Measurements from ENCODE around the gene IER5. TPM values are rescaled to one million over a fixed set of nuclear protein-coding genes. Genes with fewer than 3 reads are reported as not detected.

The IER5 gene
- polyA plus RNA-seq, 1 of the 3 experiments (the other 2 are of a cell fraction), result 52.9 TPM

- TF ChIP-seq FOSL2 (IDR thresholded peaks at IDR 0.05; ENCODE audit: borderline replicate concordance, low read depth) (no peak), YY1 (IDR thresholded peaks at IDR 0.05; ENCODE audit: low read depth) (no peak), FOXM1 (IDR thresholded peaks at IDR 0.05; ENCODE audit: low read depth) (no peak), NFIC (IDR thresholded peaks at IDR 0.05; ENCODE audit: borderline replicate concordance) (no peak), JUND (IDR thresholded peaks at IDR 0.05) (no peak), TAF1 (IDR thresholded peaks at IDR 0.05; ENCODE audit: borderline replicate concordance, low read depth, low read length) (no peak), SMC3 (IDR thresholded peaks at IDR 0.05; ENCODE audit: low read depth, low read length) (no peak)
These were observed 45.0 kb downstream of the IER5 start (continued) for GRCh38 chr1:181133441-181133951.

DNA sequence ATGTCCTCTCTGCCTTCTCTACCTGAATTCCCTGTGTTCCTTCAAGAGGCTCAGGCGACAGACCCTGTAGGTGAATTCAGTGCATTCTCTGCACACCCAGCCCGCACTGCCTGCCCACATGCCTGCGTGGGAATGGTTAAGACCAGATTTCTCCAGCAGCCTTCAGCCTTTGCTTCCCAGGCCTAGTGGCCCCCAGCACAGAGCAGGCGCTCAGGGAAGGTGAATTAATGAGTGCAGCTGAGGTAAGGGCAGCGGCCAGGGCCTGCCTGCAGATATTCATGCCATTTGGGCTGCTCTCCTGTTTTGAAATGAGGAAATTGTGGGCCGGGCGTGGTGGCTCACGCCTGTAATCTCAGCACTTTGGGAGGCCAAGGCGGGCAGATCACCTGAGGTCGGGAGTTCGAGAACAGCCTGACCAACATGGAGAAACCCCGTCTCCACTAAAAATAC is 45.5 kb downstream of the IER5 start:
- no peaks in the 10 kb centered on the region for H4K20me1 ChIP-seq (ENCODE audit: insufficient read depth)
- H3K27me3 ChIP-seq (ENCODE audit: insufficient read depth), result no peaks in the 10 kb centered on the region
- 98% methylated on average over 10 of the region's 12 CpGs for WGBS (ENCODE audit: low lambda C conversion rate)
- no peak for DNase-seq
- H3K4me1 ChIP-seq (ENCODE audit: control insufficient read depth in 1 of 2, insufficient read depth in 2 of 2, low read depth in 1 of 2, low read length in 1 of 2), result peaks cover 21 to 30% of the 10 kb centered on the region in 2 experiments
- no peaks in the 10 kb centered on the region for H3K9me2 ChIP-seq
- no peaks in the 10 kb centered on the region for H3K9me3 ChIP-seq
- H3K79me2 ChIP-seq (ENCODE audit: insufficient read depth), result no peaks in the 10 kb centered on the region
- no peak overlapping the region for H3K4me3 ChIP-seq (ENCODE audit: low read depth in 2 of 2, low read length in 1 of 2)
- no peak overlapping the region for H2AFZ ChIP-seq (ENCODE audit: low read depth)
- ChIA-PET POLR2A (interaction anchor here (1.9 to 2.3 kb wide), 2 partner anchors 29 to 44 kb away, joined by 4 to 10 read pairs; no protein-coding TSS in a partner anchor), CTCF (interaction anchor here (0.9 to 3.0 kb wide), 3 partner anchors 8 to 252 kb away, joined by 3 to 29 read pairs (median 4); no protein-coding TSS in a partner anchor)
- TF ChIP-seq RFX5 (IDR thresholded peaks at IDR 0.05; ENCODE audit: low read length), result no peak
- no peak for TF ChIP-seq TCF12 (IDR thresholded peaks at IDR 0.05)
- no peak for TF ChIP-seq ELF1 (IDR thresholded peaks at IDR 0.05)
- TF ChIP-seq CHD2 (IDR thresholded peaks at IDR 0.05; ENCODE audit: low read length, partially characterized antibody), result no peak
- TF ChIP-seq EZH2phosphoT487 (IDR thresholded peaks at IDR 0.05; ENCODE audit: borderline replicate concordance, low read depth), result no peak
- TF ChIP-seq JUND (IDR thresholded peaks at IDR 0.05), result no peak
- TF ChIP-seq RAD21 (IDR thresholded peaks at IDR 0.05; ENCODE audit: low read length), result no peak
- no peak for TF ChIP-seq EP300 (IDR thresholded peaks at IDR 0.05; ENCODE audit: borderline replicate concordance in 1 of 2, low read depth in 1 of 2, low read length in 1 of 2)
- TF ChIP-seq YY1 (IDR thresholded peaks at IDR 0.05; ENCODE audit: low read depth), result no peak
- TF ChIP-seq MEF2A (IDR thresholded peaks at IDR 0.05; ENCODE audit: borderline replicate concordance, low read depth), result no peak
- no peak for TF ChIP-seq TAF1 (IDR thresholded peaks at IDR 0.05; ENCODE audit: borderline replicate concordance, low read depth, low read length)
- TF ChIP-seq GABPA (IDR thresholded peaks at IDR 0.05; ENCODE audit: low read depth), result no peak
- no peak for TF ChIP-seq MAX (IDR thresholded peaks at IDR 0.05; ENCODE audit: low read depth)
- TF ChIP-seq NRF1 (IDR thresholded peaks at IDR 0.05; ENCODE audit: low read depth, low read length), result no peak
- TF ChIP-seq USF1 (IDR thresholded peaks at IDR 0.05; ENCODE audit: borderline replicate concordance, low read depth), result no peak
- no peak for TF ChIP-seq FOSL2 (IDR thresholded peaks at IDR 0.05; ENCODE audit: borderline replicate concordance, low read depth)
- TF ChIP-seq NFIC (IDR thresholded peaks at IDR 0.05; ENCODE audit: borderline replicate concordance), result no peak
- TF ChIP-seq, protein P1, sequence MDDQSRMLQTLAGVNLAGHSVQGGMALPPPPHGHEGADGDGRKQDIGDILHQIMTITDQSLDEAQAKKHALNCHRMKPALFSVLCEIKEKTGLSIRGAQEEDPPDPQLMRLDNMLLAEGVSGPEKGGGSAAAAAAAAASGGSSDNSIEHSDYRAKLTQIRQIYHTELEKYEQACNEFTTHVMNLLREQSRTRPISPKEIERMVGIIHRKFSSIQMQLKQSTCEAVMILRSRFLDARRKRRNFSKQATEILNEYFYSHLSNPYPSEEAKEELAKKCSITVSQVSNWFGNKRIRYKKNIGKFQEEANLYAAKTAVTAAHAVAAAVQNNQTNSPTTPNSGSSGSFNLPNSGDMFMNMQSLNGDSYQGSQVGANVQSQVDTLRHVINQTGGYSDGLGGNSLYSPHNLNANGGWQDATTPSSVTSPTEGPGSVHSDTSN (IDR thresholded peaks at IDR 0.05), result no peak
- H3K27ac ChIP-seq (ENCODE audit: low read depth in 2 of 2, low read length in 1 of 2), result peak overlapping the region; percentile 36 to 87; a peak in 2 of 4 replicates
- H3K36me3 ChIP-seq (replicated peaks in 1 of 2; ENCODE audit: control insufficient read depth in 1 of 2, insufficient read depth in 2 of 2, low read length in 1 of 2), result no peaks in the 10 kb centered on the region
- H3K4me2 ChIP-seq, result no peak overlapping the region
- H3K9ac ChIP-seq, result no peak overlapping the region
- H3F3A ChIP-seq (replicated peaks; ENCODE audit: insufficient read depth), result peaks cover 11% of the 10 kb centered on the region
